ENCODE measurements around the gene PSMB1.

PSMB1 gene

GRCh38 chr6:170564936-170565530 is 11.9 kb upstream of the PSMB1 start:
- Mint-ChIP-seq H3K9me3 (no peaks in the 10 kb centered on the region), H3K36me3 (ENCODE audit: low read depth) (peaks cover 50% of the 10 kb centered on the region), H3K27ac (no peak overlapping the region), H3K27me3 (ENCODE audit: low read depth) (no peaks in the 10 kb centered on the region), H3K4me1 (no peaks in the 10 kb centered on the region), H3K4me3 (no peak overlapping the region)
- no peak for TF ChIP-seq CTCF (IDR thresholded peaks at IDR 0.05; ENCODE audit: unreplicated experiment in 3 of 3)

- no peak overlapping the region for H3K27ac Mint-ChIP-seq
- H3K36me3 Mint-ChIP-seq (ENCODE audit: low read depth) = peaks cover 51% of the 10 kb centered on the region
- no peaks in the 10 kb centered on the region for H3K9me3 Mint-ChIP-seq
- H3K27me3 Mint-ChIP-seq (ENCODE audit: low read depth) = no peaks in the 10 kb centered on the region
- no peak overlapping the region for H3K4me3 Mint-ChIP-seq
- no peak for TF ChIP-seq CTCF (IDR thresholded peaks at IDR 0.05; ENCODE audit: unreplicated experiment in 3 of 3)
- no peaks in the 10 kb centered on the region for H3K4me1 Mint-ChIP-seq
Measured at GRCh38 chr6:170561555-170561954, 8.4 kb upstream of the PSMB1 start.

GRCh38 chr6:170555305-170555704 is 2.2 kb upstream of the PSMB1 start:
- no peak for TF ChIP-seq CTCF (IDR thresholded peaks at IDR 0.05; ENCODE audit: unreplicated experiment in 3 of 3)

GRCh38 chr6:170554796-170555137 is 1.7 kb upstream of the PSMB1 start:
- H3K36me3 Mint-ChIP-seq (ENCODE audit: low read depth) = peaks cover 23% of the 10 kb centered on the region

More at GRCh38 chr6:170555305-170555704, 2.2 kb upstream of the PSMB1 start:
- no peak overlapping the region for H3K4me3 Mint-ChIP-seq
- no peaks in the 10 kb centered on the region for H3K27me3 Mint-ChIP-seq (ENCODE audit: low read depth)
- H3K36me3 Mint-ChIP-seq (ENCODE audit: low read depth) = peaks cover 24% of the 10 kb centered on the region
- peaks cover 14% of the 10 kb centered on the region for H3K4me1 Mint-ChIP-seq
- H3K27ac Mint-ChIP-seq = no peak overlapping the region
- no peaks in the 10 kb centered on the region for H3K9me3 Mint-ChIP-seq

GRCh38 chr6:170554013-170554795 is 1.1 kb upstream of the PSMB1 start, which contains the start of gene TBP:
Gene TBP, plus strand, starts transcription at chr6:170554369. Its CDS starts 2,661 bp downstream, at chr6:170557030.
- no peak within 1 kb of the TSS for H3K4me3 Mint-ChIP-seq
- H3K27ac Mint-ChIP-seq = no peak within 1 kb of the TSS
- H3K4me1 Mint-ChIP-seq = peaks cover 21% of the 10 kb centered on the region
- TF ChIP-seq CTCF (IDR thresholded peaks at IDR 0.05; ENCODE audit: unreplicated experiment in 3 of 3) = no peak
- no peaks in the 10 kb centered on the region for H3K9me3 Mint-ChIP-seq
- H3K27me3 Mint-ChIP-seq (ENCODE audit: low read depth) = no peaks in the 10 kb centered on the region
- H3K36me3 Mint-ChIP-seq (ENCODE audit: low read depth) = peaks cover 20% of the 10 kb centered on the region

More at GRCh38 chr6:170554796-170555137, 1.7 kb upstream of the PSMB1 start:
- H3K9me3 Mint-ChIP-seq = no peaks in the 10 kb centered on the region
- no peak for TF ChIP-seq CTCF (IDR thresholded peaks at IDR 0.05; ENCODE audit: unreplicated experiment in 3 of 3)
- H3K27me3 Mint-ChIP-seq (ENCODE audit: low read depth) = no peaks in the 10 kb centered on the region
- no peak overlapping the region for H3K27ac Mint-ChIP-seq
- peaks cover 20% of the 10 kb centered on the region for H3K4me1 Mint-ChIP-seq
- H3K4me3 Mint-ChIP-seq = no peak overlapping the region
